ENCODE results near the gene RBKS.

GRCh38 chr2:27860111-27860510 is 30.1 kb downstream of the RBKS start:
- no peak for TF ChIP-seq POLR2A (IDR thresholded peaks at IDR 0.05)
- no peak for TF ChIP-seq CTCF (IDR thresholded peaks at IDR 0.05)
